ENCODE data around the gene SCRT2.

DNA sequence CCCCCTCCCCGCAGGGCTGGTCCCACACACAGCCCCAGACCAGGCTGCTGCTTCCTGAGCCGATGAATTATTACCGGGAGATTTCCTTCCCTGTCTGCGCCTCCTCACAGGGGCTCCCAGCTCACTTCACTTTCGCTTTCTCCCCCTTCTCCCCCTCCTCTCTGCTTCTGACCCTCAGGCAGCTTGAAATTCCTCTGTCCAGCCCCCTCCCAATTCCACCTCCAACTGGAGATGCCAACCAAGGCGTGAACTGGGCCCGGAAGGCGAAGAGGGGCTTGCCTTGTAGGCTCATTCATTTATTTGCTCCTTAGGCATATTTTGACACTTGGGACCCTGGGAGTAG is 63.8 kb downstream of the SCRT2 start:
- TF ChIP-seq, protein P1, sequence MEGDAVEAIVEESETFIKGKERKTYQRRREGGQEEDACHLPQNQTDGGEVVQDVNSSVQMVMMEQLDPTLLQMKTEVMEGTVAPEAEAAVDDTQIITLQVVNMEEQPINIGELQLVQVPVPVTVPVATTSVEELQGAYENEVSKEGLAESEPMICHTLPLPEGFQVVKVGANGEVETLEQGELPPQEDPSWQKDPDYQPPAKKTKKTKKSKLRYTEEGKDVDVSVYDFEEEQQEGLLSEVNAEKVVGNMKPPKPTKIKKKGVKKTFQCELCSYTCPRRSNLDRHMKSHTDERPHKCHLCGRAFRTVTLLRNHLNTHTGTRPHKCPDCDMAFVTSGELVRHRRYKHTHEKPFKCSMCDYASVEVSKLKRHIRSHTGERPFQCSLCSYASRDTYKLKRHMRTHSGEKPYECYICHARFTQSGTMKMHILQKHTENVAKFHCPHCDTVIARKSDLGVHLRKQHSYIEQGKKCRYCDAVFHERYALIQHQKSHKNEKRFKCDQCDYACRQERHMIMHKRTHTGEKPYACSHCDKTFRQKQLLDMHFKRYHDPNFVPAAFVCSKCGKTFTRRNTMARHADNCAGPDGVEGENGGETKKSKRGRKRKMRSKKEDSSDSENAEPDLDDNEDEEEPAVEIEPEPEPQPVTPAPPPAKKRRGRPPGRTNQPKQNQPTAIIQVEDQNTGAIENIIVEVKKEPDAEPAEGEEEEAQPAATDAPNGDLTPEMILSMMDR (IDR thresholded peaks at IDR 0.05): no peak
- TF ChIP-seq TCF7L2 (IDR thresholded peaks at IDR 0.05; ENCODE audit: low read depth, low read length): no peak

Data from Panc1 (cell line).